ENCODE measurements around the gene HAND1.

HAND1 gene

DNA sequence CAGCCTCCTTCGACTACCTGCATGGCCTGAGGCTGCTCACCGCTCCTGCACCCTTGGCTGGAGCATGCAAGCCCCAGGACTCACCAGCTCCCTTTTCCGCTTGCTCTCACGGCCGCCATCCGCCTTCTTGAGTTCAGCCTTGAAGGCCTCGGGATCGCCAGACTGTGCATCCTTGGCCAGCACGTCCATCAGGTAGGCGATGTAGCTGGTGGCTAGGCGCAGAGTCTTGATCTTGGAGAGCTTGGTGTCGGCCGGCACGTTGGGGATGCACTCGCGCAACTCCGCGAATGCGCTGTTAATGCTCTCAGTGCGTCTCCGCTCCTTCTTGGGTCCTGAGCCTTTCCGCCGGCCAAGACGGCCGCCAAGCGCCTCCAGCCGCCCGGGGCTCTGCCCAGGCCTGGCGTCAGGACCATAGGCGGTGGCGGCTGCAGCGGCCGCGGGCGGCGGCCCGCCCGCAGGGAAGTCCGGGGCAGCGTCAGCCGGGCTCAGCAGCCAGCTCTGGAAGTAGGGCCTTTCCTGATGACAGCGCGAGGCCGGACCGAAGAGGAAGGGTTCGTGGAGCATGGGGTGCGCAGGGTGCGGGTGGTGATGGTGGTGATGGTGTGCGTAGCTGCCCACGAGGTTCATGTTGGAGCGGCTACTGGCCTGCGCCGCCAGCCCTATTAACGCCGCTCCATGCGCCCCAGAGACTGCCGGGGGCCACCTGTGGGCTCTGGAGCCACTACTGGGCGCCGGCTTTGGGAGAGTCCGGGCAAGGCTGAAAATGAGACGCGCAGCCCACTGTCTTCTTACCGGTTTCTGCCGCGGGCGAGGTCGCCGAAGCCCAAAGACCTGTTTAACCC, 424 bp downstream of the HAND1 start:
- DNase-seq: no peak

DNA sequence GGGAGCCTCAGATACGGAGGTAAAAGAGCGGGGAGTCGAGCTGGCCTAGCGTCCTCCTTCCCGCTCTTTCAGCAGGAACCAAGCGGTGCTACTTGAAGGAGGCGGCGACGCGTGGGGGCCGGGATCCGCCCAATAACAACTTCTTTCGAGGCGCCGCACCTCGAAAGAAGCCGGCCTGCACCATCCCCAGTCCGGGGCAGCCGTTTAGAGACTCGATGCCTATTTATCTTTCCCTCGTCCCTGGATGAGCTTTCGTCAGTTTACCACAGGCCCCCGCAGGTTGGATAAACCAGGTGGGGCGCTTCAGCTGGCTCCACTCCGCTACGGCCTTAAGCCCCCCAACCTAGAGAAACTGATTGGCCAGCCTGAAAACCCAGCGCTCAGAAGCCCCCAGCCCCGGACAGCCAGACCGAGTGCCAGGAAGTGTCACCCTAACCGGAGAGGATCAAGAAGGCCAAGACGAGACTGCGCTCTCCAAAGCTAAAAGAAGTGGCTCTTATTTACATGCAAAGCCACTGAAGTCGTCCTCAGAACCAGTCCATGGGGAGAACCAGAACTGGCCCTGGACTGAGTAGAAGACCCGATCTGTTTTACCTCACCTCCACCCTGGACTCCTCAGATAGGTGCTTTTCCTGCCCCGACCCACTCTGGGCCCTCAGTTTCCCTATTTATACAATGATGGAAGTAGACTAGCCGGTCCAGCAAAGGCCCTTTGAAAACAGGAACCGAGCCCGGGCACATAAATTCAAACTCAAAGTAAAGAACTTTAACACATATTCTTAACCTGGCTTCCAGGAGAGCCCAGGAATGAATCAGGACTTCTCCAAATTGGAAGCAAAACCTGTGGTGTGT, 1.4 kb downstream of the HAND1 start:
- no peak for DNase-seq

DNA sequence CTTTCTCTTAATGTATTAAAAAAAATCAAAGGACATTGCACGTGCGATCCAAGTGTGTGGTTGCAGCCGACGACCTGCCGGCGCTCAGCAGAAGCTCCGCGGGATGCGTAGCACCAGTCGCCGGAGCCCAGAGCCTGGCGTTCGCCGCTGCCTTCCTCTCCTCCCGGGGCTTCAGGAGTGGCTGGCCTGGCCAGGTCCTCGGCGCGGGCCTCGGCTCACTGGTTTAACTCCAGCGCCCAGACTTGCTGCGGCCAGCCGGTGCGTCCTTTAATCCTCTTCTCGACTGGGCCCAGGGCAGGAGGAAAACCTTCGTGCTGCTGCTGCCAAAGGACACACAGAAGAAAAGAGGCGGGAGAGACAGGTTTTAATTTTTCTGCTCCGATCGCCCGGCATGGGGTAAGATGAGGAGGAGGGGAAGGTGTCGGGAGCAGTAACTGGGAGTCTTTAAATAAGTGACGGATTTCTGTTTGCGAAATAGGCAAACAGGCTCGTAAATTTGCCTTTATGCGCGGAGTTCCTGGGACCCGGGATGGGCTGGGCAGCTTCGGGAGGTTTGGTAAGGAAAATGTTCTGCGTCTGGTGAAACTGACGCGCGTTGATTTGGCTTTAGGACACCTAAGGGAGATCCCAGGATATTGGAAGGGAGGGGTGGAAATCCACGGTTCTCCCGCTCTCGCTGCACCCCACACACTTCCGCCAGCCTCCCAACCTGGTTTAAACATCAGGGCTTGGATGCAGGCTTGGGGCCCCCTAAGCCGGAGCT, 2.3 kb downstream of the HAND1 start:
- DNase-seq: no peak

DNA sequence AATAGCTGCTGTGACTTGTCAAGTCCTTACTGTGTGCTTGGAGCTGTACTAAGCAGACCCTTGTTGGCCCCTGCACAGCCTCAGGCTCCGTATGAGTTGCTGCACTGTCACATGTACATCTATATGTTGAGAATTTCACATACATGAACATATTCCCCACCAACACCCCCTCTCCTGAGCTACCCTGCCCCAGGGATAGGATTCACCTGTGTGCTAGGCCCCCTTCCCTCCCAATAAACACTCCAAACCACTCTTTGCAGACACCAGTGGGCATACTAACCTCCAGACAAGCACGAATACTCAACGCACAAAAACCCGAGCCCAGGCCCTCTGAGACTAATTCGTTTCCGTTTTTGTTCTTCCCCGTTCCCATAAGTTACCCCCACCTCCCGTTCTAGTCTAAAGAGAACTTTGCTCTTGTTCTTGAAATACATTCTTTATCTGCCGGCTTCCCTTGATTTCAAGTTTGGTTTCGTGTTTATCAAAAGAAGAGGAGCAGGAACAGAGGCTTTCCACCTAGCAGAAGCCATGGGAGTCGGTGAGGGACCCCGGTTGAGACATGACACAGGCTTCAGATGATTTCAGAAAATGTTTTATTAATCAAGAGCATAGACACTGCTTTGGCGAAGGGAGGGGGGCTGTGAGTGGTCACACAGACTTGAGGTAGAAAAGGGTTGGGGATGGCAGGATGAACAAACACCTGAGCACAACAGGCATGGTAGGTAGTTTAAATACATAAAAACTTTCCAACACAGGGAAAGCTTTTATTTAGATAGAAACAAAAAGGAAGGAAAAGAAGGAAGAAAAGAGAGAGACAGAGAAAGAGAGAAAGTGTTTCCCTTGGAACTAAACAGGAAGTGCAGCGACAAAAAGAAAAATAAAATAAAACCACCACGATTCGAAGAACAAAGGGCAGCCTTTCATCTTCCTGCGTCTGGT, 3.4 kb downstream of the HAND1 start:
- DNase-seq: no peak

DNA sequence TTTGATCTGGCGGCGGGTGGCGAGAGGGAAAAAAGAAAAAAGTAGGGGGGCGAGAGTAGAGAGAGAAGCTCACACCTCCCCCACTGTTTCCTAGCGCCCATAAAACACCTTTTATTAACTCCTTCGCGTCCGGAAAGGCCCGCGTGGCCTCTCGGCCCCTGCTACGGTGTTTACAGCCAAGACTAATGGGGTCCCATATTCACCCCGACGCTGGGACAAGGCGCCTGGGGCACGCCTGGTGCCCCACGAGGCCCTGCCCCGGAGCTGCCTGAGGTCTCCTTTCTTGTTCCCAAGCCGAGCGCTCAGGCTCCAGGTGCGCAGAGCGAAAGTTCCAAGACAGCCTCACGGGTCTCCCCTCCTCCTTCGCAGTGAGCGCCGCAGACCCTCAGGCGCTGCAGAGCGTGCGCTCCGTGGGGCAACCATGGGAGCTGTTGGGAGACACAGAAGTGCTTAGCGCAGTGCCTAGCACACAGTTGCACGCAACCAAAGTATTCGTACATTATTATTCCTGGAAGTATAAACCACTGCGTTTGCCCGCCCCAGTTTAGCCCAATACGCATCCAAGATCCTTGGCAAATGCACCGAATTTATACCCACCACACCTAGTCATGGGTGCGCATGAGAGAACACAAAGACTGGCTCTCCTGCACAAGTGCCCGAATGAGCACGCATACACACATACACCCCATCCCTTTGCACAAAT, 4.3 kb downstream of the HAND1 start:
- DNase-seq: no peak

DNA sequence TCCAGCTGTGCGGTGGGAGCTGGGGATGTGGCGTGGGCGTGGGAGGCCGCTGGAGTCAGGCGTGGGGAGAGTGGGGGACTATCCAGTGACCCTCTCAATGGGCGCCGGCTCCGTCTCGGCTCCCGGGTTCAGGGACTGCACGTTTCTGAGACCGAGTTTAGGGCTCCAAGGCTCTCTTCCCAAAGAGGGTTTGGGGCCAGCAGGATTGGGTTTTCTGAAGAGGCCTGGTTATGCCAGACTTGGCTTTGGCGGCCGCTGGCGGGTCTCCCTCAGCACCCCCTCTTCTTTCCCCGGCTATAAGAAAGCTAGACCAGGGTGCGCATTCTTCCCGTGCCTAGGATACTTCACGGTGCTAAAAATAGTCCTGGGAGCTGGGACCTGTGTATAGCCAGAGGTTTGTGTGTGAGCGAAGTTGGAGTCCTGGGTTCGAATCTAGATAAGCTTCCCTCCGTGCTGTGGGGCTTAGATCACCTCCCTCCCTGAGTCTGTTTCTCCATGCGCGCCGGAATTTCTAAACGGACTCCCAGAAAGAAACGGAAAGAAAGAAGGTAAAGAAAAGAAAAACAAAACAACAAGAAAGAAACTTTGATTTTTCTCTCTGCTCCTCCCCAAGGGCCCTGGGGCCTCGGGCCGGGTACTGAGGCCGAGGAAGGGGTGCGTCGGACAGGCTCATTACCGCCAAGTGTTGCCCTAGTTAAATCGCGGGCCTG, 5.0 kb downstream of the HAND1 start:
- DNase-seq: no peak

DNA sequence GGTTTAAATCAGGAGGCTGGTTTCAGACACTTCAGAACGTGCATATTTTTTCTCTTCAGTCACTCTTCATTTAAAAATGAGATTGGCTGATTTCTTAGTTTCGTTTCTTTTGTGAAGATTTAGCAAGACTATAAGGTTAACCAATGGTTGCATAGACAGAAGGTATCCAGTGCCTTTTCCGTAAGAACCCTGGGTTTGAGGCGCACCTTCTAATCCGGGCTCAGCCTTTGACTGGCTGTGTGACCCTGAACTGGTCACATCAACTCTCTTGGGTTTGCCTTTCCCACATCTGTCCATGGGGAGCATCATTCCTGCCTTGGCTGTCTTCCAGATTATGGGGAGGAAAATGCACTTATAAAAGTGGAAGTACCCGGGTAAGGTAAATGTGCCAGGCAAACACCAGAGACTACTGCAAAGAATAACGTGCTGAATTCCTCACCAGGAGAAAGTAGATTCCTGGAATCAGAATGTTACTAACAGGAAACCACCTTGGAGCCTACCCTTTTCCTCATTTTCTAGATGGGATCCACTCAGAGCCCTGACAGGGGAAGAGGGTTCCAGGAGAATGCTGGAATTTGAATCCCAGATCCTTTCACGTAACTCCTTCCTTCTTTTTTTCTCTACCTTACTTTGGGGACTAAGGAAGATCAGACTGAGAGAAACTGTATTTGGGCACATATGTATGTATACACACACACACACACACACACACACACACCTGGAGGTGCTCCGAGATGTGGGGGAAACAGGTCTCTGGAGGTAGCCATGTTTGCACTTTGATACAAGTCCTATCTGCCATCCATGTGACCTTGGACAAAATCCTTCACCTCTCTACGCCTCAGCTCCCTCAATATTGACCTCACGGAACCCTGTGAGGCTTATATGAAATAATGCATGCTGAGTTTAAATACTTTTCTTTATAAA, 6.8 kb downstream of the HAND1 start:
- DNase-seq: no peak

DNA sequence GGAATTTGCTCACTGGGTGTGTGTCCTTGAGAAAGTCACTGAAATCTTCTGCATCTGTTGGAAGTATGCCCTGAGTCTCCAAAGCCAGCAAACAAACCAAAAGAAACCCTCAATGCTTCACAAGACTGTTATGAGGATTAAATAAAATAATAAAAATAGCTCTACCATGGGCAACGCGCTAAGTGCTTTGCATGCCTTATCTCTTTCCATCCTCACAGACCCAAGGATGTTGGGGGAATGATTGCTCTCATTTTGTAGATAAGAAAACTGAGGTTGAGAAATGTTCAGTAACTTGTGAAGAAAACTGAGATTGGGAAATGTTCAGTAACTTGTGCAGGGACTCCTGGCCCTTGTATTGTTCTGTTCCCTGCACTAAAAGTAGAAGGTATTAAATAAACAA, 7.9 kb downstream of the HAND1 start:
- DNase-seq: no peak

DNA sequence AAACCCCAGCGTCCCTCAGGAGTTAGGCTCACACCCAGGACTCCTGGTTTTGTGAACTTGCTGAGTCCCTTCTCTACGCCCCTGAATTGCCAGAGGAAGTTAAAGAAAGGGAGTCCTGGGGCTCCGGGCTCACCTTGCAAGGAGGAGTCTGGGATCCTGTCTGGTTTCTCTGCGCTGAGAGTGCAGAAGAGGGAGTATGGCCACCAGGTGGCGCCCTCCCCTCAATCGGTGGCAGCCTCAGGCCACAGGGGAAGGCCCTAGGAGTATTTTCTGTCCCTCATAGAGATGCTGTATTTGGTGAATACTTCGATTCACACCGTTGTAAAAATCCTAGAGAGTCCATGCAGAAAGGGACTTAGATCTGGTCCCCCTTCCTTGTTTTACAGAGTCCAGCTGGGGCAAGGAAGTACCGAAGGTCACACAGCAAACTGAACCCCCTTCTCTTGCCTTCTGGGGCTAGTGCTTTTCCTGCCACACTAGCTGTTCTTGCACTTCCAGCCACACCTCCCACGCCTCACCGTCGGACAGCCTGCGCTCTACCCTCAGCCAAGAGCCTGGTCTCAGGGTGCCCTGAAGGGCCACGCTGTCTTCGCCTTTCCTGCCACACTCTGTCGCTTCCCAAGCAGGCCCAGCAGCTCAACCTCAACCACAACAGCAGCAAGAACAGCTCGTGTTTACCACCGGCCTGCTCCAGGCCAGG, 10.2 kb downstream of the HAND1 start:
- DNase-seq: peak; percentile 10 to 53

DNA sequence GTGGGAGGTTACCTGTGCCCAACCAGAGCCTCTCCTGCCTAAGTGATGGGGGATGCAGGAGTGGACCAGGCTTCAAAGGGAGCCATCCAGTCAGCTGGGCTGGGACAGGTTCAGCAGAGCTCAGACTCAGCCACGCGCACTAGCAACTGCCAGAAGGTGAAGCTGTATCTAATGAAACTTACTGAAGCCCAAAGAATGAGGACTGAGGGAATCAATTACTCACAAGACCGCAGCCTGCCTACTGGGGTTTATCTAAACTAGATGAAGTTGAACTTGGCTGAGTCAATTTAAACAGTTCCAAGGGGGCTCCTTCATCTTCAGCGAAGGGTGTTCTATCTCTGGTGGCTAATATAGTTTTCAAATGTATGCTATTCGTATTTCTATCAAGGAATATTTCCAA, 11.4 kb downstream of the HAND1 start:
- DNase-seq: no peak

DNA sequence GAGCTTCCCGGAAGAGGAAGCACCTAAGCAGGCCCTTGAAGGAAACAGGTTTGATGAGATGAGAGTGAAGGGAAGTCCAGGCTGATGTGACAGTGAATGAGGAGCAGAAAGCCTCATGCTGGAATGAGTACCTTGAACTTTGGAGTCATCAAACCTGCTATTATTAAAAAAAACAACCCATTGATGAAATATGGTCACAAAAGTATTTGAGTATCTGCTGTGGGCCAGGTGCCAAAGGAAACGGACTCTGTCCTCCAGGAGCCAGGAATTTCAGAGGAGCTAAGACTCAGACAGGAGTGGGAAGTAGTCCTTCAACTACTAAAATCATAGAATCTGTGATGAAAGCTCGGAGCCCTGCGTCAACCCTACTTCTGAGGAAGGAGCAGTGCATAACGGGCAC, 11.9 kb downstream of the HAND1 start:
- DNase-seq: no peak

DNA sequence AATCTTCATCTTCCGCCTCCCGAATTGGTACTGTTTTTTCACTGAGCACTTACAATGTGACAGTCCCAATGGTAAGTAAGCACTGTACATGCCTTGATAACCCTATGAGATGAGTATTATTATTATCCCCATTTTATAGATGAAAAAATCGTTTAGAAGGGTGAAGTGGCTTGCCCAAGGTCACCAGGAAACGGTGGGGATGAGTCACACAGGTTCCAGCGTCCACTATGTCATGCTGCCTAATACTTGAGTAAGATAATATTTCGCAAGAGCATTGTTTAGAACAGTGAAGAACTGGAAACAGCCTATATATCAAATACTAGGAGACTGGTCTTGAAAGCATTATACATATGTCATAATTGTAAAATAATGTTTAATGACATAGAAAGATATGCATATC, 12.9 kb downstream of the HAND1 start:
- DNase-seq: peak; percentile 20 to 34

DNA sequence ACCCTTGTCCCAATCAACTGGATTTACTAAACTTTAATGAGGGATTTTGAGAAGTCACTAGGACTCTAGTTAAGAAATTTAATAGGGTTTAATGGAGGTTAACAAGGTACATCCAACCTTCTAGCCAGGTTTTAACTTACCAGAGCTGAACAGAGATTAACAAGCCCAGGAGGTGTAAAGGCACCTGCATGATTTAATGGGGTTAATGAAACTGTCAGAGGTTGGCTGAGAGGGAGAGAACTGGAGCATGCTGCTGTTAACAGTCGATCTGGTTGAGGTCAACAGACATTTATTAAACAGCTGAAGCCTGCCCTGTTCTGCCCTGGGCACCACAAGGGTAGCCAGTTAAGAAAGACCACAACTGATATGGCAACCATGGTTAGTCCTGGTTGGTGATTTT, 13.6 kb downstream of the HAND1 start:
- no peak for DNase-seq

DNA sequence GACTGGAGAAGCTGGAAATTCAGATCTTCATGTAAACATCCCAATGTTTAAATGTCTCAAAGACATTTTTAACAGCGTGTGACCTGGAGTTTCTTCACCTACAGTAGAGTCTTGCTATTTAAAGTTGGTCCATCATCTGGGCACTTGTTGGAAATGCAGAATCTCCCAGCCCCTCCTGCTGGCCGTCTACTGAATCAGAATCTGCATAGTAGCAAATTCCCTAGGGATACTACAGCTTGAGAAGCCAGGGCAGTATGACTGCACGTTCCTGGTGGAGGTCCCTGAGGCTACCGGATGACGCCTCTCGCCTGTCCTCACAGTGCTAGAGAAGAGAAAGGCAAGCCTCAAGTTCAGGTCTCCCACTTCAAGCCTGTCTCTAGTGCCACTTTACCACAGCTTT, 16.5 kb downstream of the HAND1 start:
- no peak for DNase-seq

DNA sequence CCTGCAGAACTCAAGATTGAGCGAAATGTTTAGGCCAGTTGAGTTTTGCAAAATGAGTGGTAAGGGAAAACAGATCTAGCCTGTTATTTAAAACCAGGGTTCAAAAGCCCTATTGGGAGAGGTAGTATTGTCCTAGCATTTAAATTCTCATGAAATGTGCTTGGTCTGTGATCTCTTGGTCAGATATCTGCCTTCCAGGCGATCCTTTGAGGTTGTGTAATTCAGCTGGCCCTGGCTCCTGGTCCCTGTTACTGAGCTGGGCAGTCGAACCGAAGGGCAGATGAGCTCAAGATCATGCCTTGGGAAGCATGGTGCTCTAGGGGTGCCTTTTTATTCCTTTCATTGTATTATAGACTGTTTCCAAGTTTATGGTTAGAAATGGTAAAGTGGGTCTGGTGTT, 17.9 kb downstream of the HAND1 start:
- DNase-seq: no peak

DNA sequence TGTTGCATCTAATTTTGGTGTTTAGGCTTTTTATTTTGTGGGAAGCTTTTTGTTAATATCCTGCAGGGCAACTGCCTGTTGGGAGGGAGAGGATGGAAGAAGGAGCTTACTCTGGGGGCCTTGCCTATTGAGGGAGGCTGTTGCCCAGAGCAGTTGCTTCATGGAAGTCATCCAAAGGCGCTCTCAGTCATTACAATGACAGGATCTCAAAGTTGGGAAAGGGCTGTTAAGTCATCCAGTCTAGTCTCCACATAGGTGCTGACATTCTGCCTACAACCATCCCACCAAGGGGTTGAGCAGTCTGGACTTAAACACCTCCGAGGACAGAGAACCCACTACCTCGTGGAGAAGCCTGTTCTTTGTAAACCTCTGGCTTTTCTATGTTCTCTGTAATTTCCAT, 19.0 kb downstream of the HAND1 start:
- no peak for DNase-seq

DNA sequence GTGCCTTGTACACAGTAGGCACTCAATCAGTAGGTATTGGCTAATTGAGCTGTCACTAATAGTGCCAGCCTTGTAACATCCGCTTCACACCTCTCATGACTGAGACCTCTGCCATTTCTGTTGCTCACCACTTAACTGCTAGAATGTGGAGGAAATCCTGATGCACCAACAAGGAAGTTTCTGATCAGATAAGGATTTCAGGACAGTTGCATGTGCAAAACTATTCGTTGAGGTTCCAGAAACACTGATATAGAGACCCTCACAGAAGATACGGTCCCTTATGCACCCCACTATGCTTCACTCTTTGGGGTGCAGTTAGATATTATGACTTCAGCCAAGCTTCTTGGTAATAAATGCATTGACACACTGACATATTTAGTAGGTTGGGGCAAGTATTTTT, 21.5 kb downstream of the HAND1 start:
- DNase-seq: no peak

DNA sequence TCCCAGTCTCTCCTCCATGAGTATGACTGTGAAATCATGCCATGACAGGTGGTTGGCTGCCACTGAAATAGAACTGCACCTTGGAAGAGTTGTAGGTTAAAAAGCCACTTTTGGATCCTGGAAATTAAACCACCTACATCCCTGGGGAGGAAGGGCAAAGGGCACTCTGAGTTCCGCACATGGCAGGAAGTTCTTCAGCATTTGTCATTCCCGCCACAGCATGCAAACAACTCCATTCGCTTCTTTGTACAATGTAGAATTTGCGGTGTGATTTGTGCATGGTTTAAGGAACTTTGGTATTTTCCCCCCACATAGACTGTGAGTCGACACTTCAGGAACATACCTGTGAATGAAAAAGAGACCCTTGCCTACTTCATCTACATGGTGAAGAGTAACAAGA, 22.4 kb downstream of the HAND1 start:
- DNase-seq: no peak

DNA sequence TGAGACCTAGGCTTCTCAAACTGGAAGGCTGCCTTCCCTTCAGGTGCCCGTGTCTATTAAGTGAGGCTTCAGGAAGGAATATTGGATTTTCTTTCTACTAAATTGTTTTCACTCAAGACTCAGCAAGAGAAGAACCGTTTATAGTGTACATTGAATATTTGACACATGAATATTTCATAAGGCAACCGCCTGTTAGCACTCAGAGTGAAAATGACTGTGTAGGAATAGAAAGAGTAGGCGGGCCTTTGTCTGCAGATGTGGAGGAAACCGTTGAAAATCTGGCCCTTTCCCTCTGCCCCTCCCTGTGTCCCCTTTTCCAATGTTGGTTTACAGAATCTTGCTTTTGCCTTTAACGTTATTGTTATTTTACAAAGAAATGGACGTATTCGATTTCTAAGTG, 26.1 kb downstream of the HAND1 start:
- DNase-seq: no peak
